GM06990 (cell line): ENCODE measurements around the gene TUSC1.
"Not testable (repeated sequence)": the region's sequence is repeated elsewhere in the genome, so short reads cannot be mapped to it uniquely, and the experiment has no call there.

Experiments
- DNase-seq: peaks from one replicate; pipeline ENCODE4 v3.0.0-alpha.2; 2011; ENCODE audit not compliant: insufficient read length; ENCODE audit errors: extremely low read depth
- H3K27me3 ChIP-seq: replicated peaks from 2 replicates; pipeline ENCODE4 v1.6.0; 2011; ENCODE audit warnings: low read length; ENCODE audit not compliant: control insufficient read depth, insufficient read depth
- H3K36me3 ChIP-seq: 2 replicates; pipeline ENCODE4 v1.5.1; 2011; ENCODE audit warnings: low read length; ENCODE audit not compliant: control insufficient read depth, insufficient read depth
- H3K4me3 ChIP-seq: replicated peaks from 2 replicates; pipeline ENCODE4 v1.5.1; 2011; ENCODE audit warnings: low read depth, mild to moderate bottlenecking, control low read depth, low read length
- CTCF ChIP-seq: IDR thresholded peaks from 2 replicates; pipeline ENCODE4 v1.5.1; 2011; ENCODE audit warnings: low read length, control low read depth, mild to moderate bottlenecking, inconsistent platforms; ENCODE audit not compliant: insufficient read depth, poor library complexity, severe bottlenecking

TUSC1 gene

GRCh38 chr9:25684321-25684720, 6.1 kb upstream of the TUSC1 start:
- H3K36me3 ChIP-seq: no peaks in the 10 kb centered on the region
- H3K27me3 ChIP-seq: no peaks in the 10 kb centered on the region
- no peak for TF ChIP-seq CTCF
- no peak overlapping the region for H3K4me3 ChIP-seq
- no peak for DNase-seq

- no peaks in the 10 kb centered on the region for H3K36me3 ChIP-seq
- TF ChIP-seq CTCF: no peak
- no peak for DNase-seq
- H3K27me3 ChIP-seq: no peaks in the 10 kb centered on the region
- H3K4me3 ChIP-seq: no peak overlapping the region
Observed at GRCh38 chr9:25681266-25681665, 3.0 kb upstream of the TUSC1 start.

- no peaks in the 10 kb centered on the region for H3K27me3 ChIP-seq
- no peaks in the 10 kb centered on the region for H3K36me3 ChIP-seq
- DNase-seq: no peak
- TF ChIP-seq CTCF: no peak
- H3K4me3 ChIP-seq: no peak overlapping the region
Observed at GRCh38 chr9:25678846-25679360, 659 bp upstream of the TUSC1 start.

GRCh38 chr9:25677301-25678146, 720 bp downstream of the TUSC1 start:
- H3K4me3 ChIP-seq: no peak overlapping the region
- no peak for TF ChIP-seq CTCF
- DNase-seq: no peak
- no peaks in the 10 kb centered on the region for H3K36me3 ChIP-seq
- H3K27me3 ChIP-seq: no peaks in the 10 kb centered on the region

- DNase-seq, H3K4me3 ChIP-seq, H3K36me3 ChIP-seq, H3K27me3 ChIP-seq: not testable (repeated sequence)
Observed at GRCh38 chr9:25675858-25676257, 2.4 kb downstream of the TUSC1 start.

- Histone ChIP-seq H3K36me3 (no peaks in the 10 kb centered on the region), H3K27me3 (no peaks in the 10 kb centered on the region), H3K4me3 (no peak overlapping the region)
- no peak for DNase-seq
- no peak for TF ChIP-seq CTCF
Observed at GRCh38 chr9:25658571-25658970, 19.7 kb downstream of the TUSC1 start.
